ENCODE results near the gene KRTAP4-16.
"Not testable (repeated sequence)": the region's sequence is repeated elsewhere in the genome, so short reads cannot be mapped to it uniquely, and the experiment has no call there.

KRTAP4-16 gene

DNA sequence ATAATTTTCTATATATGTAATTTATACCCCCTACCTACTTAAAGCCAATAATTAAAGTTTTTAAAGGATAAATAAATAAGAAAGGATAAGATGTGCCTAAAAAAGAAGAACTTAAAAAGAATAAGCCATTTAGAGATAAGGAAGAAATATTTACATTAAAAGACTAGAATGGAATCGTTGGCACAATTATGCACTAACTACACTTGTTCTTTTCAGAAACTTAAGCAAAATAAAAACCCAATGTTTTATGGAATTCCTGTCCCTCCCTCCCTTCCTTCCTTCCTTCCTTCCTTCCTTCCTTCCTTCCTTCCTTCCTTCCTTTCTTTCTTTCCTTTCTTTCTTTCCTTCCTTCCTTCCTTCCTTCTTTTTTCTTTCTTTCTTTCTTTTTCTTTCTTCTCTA is 42.8 kb upstream of the KRTAP4-16 start:
- TF ChIP-seq, protein P1, sequence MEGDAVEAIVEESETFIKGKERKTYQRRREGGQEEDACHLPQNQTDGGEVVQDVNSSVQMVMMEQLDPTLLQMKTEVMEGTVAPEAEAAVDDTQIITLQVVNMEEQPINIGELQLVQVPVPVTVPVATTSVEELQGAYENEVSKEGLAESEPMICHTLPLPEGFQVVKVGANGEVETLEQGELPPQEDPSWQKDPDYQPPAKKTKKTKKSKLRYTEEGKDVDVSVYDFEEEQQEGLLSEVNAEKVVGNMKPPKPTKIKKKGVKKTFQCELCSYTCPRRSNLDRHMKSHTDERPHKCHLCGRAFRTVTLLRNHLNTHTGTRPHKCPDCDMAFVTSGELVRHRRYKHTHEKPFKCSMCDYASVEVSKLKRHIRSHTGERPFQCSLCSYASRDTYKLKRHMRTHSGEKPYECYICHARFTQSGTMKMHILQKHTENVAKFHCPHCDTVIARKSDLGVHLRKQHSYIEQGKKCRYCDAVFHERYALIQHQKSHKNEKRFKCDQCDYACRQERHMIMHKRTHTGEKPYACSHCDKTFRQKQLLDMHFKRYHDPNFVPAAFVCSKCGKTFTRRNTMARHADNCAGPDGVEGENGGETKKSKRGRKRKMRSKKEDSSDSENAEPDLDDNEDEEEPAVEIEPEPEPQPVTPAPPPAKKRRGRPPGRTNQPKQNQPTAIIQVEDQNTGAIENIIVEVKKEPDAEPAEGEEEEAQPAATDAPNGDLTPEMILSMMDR (IDR thresholded peaks at IDR 0.05; ENCODE audit: low read depth, low read length) = no peak
- no peak overlapping the region for H3K4me3 ChIP-seq (replicated peaks in 1 of 2; ENCODE audit: low read depth in 2 of 2, low read length in 2 of 2)
- DNase-seq (ENCODE audit: low read depth in 2 of 2) = no peak

DNA sequence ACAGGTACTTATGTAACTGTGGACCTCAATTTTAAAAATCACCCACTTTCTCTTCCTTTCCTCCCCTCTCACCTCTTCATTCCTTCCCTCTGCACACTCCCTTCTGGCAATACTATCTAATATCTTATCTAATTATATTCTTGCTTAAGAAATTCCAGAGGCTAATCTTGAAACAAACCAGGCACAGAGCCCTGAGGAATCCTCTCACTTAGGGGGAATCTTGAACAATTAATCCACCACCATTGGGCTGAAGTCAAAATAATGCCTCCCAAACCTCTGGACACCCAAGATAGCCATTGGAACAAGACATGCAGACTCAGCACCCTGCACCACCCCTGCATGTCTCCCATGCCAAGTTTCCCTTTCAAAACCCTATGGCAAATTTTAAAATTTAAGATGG is 39.4 kb upstream of the KRTAP4-16 start:
- TF ChIP-seq, protein P1 (IDR thresholded peaks at IDR 0.05; ENCODE audit: low read depth, low read length) = no peak
- no peak for DNase-seq (ENCODE audit: low read depth in 2 of 2)
- H3K4me3 ChIP-seq (replicated peaks in 1 of 2; ENCODE audit: low read depth in 2 of 2, low read length in 2 of 2) = no peak overlapping the region

DNA sequence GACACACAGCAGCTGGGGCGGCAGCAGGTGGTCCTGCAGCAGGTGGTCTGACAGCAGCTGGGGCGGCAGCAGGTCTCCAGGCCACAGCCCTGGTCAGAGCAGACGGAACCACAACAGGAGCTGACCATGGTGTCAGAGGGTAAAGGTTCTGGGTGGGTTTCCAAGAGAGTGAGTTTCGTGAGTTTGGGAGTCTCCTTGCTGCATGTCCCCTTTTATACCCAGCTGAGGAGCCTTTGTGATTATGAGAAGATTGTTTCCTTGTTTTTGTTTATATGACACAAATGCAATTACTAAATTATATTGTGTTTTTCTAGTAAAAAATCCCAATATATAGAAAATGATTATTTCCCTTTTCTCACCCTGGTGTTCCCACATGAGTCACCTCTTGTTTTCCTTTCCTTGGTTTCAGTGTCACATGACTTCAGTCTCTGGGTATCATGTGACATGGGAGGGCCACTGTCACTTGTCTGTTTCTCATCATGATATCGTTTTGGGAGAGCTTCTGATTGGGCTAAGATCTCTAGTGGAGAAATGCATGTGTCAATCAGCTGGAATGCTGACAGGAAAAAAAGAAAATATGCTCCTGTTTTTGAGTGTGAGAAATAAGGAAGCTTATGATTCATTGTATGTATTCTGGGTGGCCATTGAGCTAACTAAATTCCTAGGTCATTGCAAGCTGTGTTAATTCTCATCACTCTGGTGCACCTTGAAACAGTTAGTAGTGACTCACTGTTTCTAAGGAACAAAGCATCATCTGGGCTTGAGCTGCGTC is 38.5 kb upstream of the KRTAP4-16 start, which contains the start of gene KRTAP4-6:
TSS of gene KRTAP4-6 (minus strand) at position 185 of the 772 bp plus-strand sequence. CDS start at position 128, 57 bp downstream.
- TF ChIP-seq, protein P1 (IDR thresholded peaks at IDR 0.05; ENCODE audit: low read depth, low read length) = no peak
- peak in 1 of 2 donors; percentile 70 for DNase-seq (ENCODE audit: low read depth in 2 of 2)
- no peak within 1 kb of the TSS for H3K4me3 ChIP-seq (replicated peaks in 1 of 2; ENCODE audit: low read depth in 2 of 2, low read length in 2 of 2)

DNA sequence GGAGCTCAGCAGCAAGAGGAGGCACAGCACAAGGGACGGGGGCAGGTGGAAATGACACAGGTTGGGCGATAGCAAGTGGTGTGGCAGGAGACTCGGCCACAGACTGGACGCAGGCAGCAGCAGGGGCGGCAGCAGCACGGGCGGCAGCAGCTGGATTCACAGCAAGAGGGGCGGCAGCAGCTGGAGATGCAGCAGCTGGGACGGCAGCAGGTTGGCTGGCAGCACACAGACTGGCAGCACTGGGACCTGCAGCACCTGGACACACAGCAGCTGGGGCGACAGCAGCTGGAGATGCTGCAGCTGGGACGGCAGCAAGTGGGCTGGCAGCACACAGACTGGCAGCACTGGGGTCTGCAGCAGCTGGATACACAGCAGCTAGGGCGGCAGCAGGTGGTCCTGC is 37.9 kb upstream of the KRTAP4-16 start:
- not testable (repeated sequence) for DNase-seq (ENCODE audit: low read depth in 2 of 2); H3K4me3 ChIP-seq (replicated peaks in 1 of 2; ENCODE audit: low read depth in 2 of 2, low read length in 2 of 2)

DNA sequence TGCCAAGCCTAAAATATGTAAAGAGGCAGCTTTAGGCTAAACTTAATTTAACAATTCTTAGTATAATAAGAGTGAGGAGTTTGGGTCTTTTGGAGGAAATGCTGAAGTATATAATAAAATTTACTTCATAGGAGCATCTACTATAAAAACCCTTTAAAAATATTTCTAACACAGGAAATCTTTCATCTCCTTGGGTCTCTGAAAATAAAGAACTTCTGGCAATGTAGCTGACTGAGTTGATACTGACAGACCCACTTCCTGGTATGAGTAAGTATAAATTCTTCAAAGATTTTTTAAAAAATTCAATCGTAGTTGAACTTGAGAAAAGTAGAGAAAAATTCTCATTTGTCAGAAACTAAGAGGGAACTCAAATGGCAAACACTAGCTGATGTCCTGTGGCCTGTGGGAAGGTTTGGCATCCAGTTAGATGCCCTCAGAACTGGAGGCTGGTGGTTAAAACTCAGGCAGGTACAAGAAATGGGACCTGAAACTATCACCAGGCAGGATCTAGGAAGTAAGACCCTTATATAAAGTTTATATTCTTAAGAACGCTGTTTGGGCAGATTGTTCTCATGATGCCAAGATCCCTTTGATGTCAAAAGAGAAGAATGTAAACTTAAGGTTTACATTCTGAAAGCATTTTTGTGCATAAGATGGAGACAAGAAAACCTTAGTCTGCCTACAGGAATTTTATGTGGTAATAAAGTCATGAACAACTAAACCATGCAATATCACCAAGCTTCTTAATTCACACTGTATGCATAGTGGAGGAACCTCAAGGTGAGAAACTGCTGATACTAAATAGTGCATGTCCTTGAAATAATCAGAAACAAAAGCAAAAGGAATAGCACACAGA is 32.1 kb upstream of the KRTAP4-16 start:
- TF ChIP-seq, protein P1 (IDR thresholded peaks at IDR 0.05; ENCODE audit: low read depth, low read length) = no peak
- no peak overlapping the region for H3K4me3 ChIP-seq (replicated peaks in 1 of 2; ENCODE audit: low read depth in 2 of 2, low read length in 2 of 2)
- DNase-seq (ENCODE audit: low read depth in 2 of 2) = no peak

DNA sequence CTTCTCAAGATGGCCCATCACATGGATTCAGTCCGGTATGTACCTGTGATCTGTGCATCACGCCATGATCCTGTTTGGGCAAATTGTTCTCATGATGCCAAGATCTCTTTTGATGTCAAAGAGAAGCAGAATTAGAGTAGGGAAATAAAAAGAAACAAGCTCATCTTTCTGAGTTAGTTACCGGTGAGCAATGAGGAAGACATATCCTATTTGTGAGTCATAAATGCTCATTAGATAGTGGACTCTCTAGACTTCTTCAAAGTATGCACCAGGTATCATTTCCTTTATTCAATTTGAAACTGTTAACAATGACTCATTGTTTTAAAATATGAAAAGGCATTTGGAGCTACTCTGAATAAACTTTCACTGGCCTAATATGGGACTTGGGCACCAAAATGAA is 30.0 kb upstream of the KRTAP4-16 start:
- TF ChIP-seq, protein P1 (IDR thresholded peaks at IDR 0.05; ENCODE audit: low read depth, low read length) = no peak
- peak in 1 of 2 donors; percentile 12 for DNase-seq (ENCODE audit: low read depth in 2 of 2)

DNA sequence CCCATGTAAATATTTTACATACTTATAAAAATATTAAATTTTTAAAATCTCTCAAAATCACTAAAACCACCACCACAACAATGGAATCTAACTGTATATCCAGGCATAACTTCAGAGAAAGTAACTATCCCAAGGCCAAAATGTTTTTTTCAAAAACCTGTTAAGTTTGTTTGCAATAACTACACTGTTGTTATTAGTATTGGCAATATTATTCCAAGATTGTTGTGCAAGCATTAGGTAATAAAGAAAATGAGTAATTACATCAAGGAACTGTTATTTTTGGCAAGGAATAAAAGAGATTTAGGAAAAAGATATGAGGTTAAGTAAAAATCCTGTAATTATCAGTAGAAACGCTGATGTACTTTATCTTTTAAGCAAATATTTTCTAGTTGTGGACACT is 25.4 kb upstream of the KRTAP4-16 start:
- H3K4me3 ChIP-seq (replicated peaks in 1 of 2; ENCODE audit: low read depth in 2 of 2, low read length in 2 of 2) = no peak overlapping the region
- TF ChIP-seq, protein P1 (IDR thresholded peaks at IDR 0.05; ENCODE audit: low read depth, low read length) = no peak
- no peak for DNase-seq (ENCODE audit: low read depth in 2 of 2)

More for the DNA sequence above, 30.0 kb upstream of the KRTAP4-16 start:
- H3K4me3 ChIP-seq (replicated peaks in 1 of 2; ENCODE audit: low read depth in 2 of 2, low read length in 2 of 2) = no peak overlapping the region

Data from cardiac fibroblast (primary cell).